DOHH2 (cell line): ENCODE results near the gene BAG2.

Experiments used
- H3F3A ChIP-seq: fragments of 200-600 bp; sonication (generic), shearing (Covaris generic); 2 replicates; pipeline ENCODE4 v1.6.0; 2016; ENCODE audit warnings: antibody characterized with exemption, mild to moderate bottlenecking; ENCODE audit not compliant: control insufficient read depth, insufficient read depth
- H3K27ac ChIP-seq: fragments of 200-600 bp; sonication (generic); 2 replicates; pipeline ENCODE4 v1.5.1; 2014; ENCODE audit warnings: low read depth, mild to moderate bottlenecking, low read length, moderate library complexity
- H3K27me3 ChIP-seq: fragments of 200-600 bp; sonication (generic); 2 replicates; pipeline ENCODE4 v1.6.1; 2014; ENCODE audit warnings: mild to moderate bottlenecking, low read length, mixed read lengths; ENCODE audit not compliant: control insufficient read depth
- H3K36me3 ChIP-seq: fragments of 200-600 bp; sonication (generic); 2 replicates; pipeline ENCODE4 v1.6.1; 2014; ENCODE audit warnings: mild to moderate bottlenecking, low read length, moderate library complexity, mixed read lengths; ENCODE audit not compliant: control insufficient read depth
- H3K4me1 ChIP-seq: fragments of 200-600 bp; sonication (generic); 2 replicates; pipeline ENCODE4 v1.6.1; 2014; ENCODE audit warnings: mild to moderate bottlenecking, low read length, mixed read lengths; ENCODE audit not compliant: control insufficient read depth
- H3K4me2 ChIP-seq: fragments of 200-600 bp; sonication (generic); 2 replicates; pipeline ENCODE4 v1.6.0; 2014; ENCODE audit warnings: mild to moderate bottlenecking, low read length, moderate library complexity
- H3K4me3 ChIP-seq: fragments of 200-600 bp; sonication (generic); 2 replicates; pipeline ENCODE4 v1.5.1; 2014; ENCODE audit warnings: mild to moderate bottlenecking, low read length, mixed read lengths
- H3K79me2 ChIP-seq: fragments of 200-600 bp; sonication (generic); 2 replicates; pipeline ENCODE4 v1.6.1; 2014; ENCODE audit warnings: mild to moderate bottlenecking, low read length, mixed read lengths; ENCODE audit not compliant: control insufficient read depth
- H3K9me2 ChIP-seq: fragments of 200-600 bp; sonication (generic); replicated peaks from 2 replicates; pipeline ENCODE4 v1.6.1; 2014; ENCODE audit warnings: mild to moderate bottlenecking, low read length, mixed read lengths; ENCODE audit not compliant: control insufficient read depth
- H3K9me3 ChIP-seq: fragments of 200-600 bp; sonication (generic); 2 replicates; pipeline ENCODE4 v1.6.1; 2014; ENCODE audit warnings: antibody characterized with exemption, low read length, mixed read lengths; ENCODE audit not compliant: control insufficient read depth, insufficient read depth
- H4K20me1 ChIP-seq: fragments of 200-600 bp; sonication (generic); 2 replicates; pipeline ENCODE4 v1.6.0; 2014; ENCODE audit warnings: low read depth, mild to moderate bottlenecking, antibody characterized with exemption, low read length, moderate library complexity; ENCODE audit not compliant: control insufficient read depth, insufficient read depth
- EZH2phosphoT487 ChIP-seq: fragments of 200-600 bp; sonication (generic); IDR thresholded peaks from 2 replicates; pipeline ENCODE4 v1.6.1; 2017; ENCODE audit warnings: borderline replicate concordance, mild to moderate bottlenecking, antibody characterized with exemption, low read length, moderate library complexity, mixed read lengths
- TF ChIP-seq, protein P1 (sequence below): fragments of 200-600 bp; sonication (generic); IDR thresholded peaks from one replicate; pipeline ENCODE4 v1.5.1; 2014; ENCODE audit warnings: antibody characterized with exemption, mild to moderate bottlenecking, low read depth, low read length; ENCODE audit not compliant: poor library complexity, severe bottlenecking

BAG2 gene

GRCh38 chr6:57173886-57174510 lies 1.9 kb downstream of the BAG2 start:
- Histone ChIP-seq H3K36me3 (peaks cover 44% of the 10 kb centered on the region), H3K4me2 (peak overlapping the region; percentile 84), H3K9me2 (no peaks in the 10 kb centered on the region), H3F3A (peaks cover 10% of the 10 kb centered on the region), H3K79me2 (peaks cover 66% of the 10 kb centered on the region), H3K4me1 (peaks cover 24% of the 10 kb centered on the region), H4K20me1 (no peaks in the 10 kb centered on the region), H3K27me3 (no peaks in the 10 kb centered on the region), H3K4me3 (peak overlapping the region; percentile 82), H3K9me3 (no peaks in the 10 kb centered on the region), H3K27ac (peak overlapping the region; percentile 74; the same call in 1 of the 2 replicates)
- TF ChIP-seq EZH2phosphoT487: no peak
- TF ChIP-seq, protein P1, sequence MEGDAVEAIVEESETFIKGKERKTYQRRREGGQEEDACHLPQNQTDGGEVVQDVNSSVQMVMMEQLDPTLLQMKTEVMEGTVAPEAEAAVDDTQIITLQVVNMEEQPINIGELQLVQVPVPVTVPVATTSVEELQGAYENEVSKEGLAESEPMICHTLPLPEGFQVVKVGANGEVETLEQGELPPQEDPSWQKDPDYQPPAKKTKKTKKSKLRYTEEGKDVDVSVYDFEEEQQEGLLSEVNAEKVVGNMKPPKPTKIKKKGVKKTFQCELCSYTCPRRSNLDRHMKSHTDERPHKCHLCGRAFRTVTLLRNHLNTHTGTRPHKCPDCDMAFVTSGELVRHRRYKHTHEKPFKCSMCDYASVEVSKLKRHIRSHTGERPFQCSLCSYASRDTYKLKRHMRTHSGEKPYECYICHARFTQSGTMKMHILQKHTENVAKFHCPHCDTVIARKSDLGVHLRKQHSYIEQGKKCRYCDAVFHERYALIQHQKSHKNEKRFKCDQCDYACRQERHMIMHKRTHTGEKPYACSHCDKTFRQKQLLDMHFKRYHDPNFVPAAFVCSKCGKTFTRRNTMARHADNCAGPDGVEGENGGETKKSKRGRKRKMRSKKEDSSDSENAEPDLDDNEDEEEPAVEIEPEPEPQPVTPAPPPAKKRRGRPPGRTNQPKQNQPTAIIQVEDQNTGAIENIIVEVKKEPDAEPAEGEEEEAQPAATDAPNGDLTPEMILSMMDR: no peak

DNA sequence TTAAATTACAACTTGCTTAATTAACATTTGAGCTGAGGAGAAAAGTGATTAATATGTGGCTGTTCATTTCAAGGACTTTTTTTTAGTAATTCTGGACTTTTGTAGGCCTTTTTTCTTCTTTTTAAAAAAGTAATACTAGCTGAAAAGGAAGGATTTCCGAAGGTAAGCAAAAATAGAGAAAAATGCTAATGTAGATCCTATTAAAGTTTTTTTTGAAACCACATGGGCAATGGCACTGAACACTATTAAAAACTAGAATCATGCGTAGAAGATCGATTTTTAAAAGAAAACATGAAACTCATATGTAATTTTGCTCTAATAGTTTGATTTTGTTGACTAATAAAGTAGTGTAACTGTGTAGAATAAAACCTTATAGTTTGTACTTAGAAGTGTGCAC lies 2.4 kb downstream of the BAG2 start:
- H3K27ac ChIP-seq: no peak overlapping the region
- no peaks in the 10 kb centered on the region for H4K20me1 ChIP-seq
- peaks cover 24% of the 10 kb centered on the region for H3K4me1 ChIP-seq
- no peak for TF ChIP-seq EZH2phosphoT487
- TF ChIP-seq, protein P1: no peak
- H3K9me3 ChIP-seq: no peaks in the 10 kb centered on the region
- no peaks in the 10 kb centered on the region for H3K9me2 ChIP-seq
- peak overlapping the region; percentile 84 for H3K4me2 ChIP-seq
- H3K36me3 ChIP-seq: peaks cover 49% of the 10 kb centered on the region
- H3F3A ChIP-seq: peaks cover 8% of the 10 kb centered on the region
- no peaks in the 10 kb centered on the region for H3K27me3 ChIP-seq
- H3K4me3 ChIP-seq: peak overlapping the region; percentile 82
- H3K79me2 ChIP-seq: peaks cover 71% of the 10 kb centered on the region

DNA sequence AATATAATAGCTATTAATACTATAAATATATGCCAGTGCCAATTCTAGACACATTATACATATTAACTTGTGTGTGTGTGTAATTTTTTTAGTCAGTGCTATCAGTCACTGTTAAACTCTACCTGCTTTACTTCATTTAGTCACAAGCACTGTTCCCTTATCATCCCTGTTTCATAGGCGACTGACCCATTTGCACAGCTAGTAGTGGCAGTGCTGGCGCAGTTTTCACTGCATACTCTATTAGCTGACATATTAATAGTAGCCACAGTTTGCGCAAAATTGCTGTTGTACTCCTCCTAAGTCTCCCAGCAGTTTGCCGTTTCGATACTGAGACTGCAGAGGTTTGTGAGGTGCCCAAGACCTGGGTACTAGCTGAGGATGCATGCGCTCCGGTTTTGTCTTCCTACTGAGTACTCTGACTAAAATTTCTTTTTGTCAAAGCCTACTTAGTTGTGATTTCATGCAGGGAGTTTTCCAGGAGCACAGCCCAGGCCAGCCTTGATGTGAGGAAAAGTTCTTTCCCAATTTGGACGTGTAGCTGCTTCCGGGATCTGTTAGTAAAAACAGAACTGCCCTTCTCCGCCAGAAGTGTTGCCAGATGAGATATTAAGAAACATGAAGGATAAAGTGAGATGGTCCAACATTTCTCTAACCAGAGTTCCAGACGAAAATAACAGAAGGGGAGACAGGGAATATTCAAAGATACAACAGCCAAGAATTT lies 5.6 kb downstream of the BAG2 start:
- Histone ChIP-seq H3K4me1 (peaks cover 20% of the 10 kb centered on the region), H3K4me2 (no peak overlapping the region), H3K79me2 (peaks cover 85% of the 10 kb centered on the region), H3K9me2 (no peaks in the 10 kb centered on the region), H3K27ac (no peak overlapping the region), H3K27me3 (no peaks in the 10 kb centered on the region), H3K4me3 (no peak overlapping the region), H3K9me3 (no peaks in the 10 kb centered on the region), H3F3A (no peaks in the 10 kb centered on the region), H4K20me1 (no peaks in the 10 kb centered on the region; the same call in 1 of the 2 replicates), H3K36me3 (peaks cover 65% of the 10 kb centered on the region)
- TF ChIP-seq, protein P1: no peak
- TF ChIP-seq EZH2phosphoT487: no peak
